ENCODE results near the gene TEX9.

Gene TEX9

DNA sequence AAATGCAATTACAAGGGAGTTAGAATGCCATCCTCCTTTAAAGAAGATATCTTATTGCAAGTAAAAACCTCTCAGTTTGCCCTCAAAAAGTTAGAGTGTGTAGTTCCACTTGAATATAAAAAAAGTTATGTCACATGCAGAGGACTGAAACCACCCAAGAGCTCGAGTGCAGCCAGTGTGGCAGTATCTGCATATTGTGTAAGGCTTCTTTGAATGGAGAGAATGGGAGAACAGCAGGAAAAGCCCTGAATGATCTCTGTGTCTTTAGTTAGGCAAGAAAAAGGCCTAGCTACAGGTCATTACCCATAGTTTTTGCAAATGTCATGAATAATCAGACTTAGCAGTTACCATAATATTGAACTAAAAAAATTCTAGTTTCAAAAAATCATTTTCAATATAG, 13.9 kb upstream of the TEX9 start:
- Histone ChIP-seq H4K8ac (ENCODE audit: low read length) (no peak overlapping the region), H2AFZ (ENCODE audit: low read depth, low read length) (no peak overlapping the region), H3K4me2 (ENCODE audit: low read length, poor library complexity, severe bottlenecking) (no peak overlapping the region), H3K4me3 (ENCODE audit: insufficient read depth in 1 of 2, low read depth in 1 of 2, low read length in 2 of 2) (no peak overlapping the region), H3K4me1 (ENCODE audit: control insufficient read depth, insufficient read depth, low read depth, low read length) (no peaks in the 10 kb centered on the region), H2BK12ac (ENCODE audit: low read length in 2 of 2) (no peak overlapping the region), H3K23ac (ENCODE audit: low read length in 2 of 2) (no peak overlapping the region), H2AK5ac (ENCODE audit: low read length, severe bottlenecking) (no peak overlapping the region), H3K79me1 (replicated peaks; ENCODE audit: low read length, poor library complexity, severe bottlenecking) (no peaks in the 10 kb centered on the region), H2BK15ac (ENCODE audit: low read depth, poor library complexity, severe bottlenecking) (no peak overlapping the region), H3K4ac (ENCODE audit: low read depth in 1 of 2, low read length in 2 of 2) (no peak overlapping the region), H3K18ac (ENCODE audit: low read depth in 1 of 2, low read length in 2 of 2) (no peak overlapping the region), H2BK120ac (ENCODE audit: low read depth, low read length) (no peak overlapping the region), H3K36me3 (ENCODE audit: control insufficient read depth in 1 of 2, insufficient read depth in 2 of 2, low read depth in 1 of 2, low read length in 2 of 2) (no peaks in the 10 kb centered on the region), H3K27ac (ENCODE audit: low read length, poor library complexity, severe bottlenecking) (no peak overlapping the region), H3K27me3 (ENCODE audit: control insufficient read depth in 1 of 2, insufficient read depth in 1 of 2, low read length in 2 of 2) (no peaks in the 10 kb centered on the region), H4K91ac (ENCODE audit: low read length) (no peak overlapping the region), H3K9me3 (ENCODE audit: control insufficient read depth, low read length) (peaks cover 10% of the 10 kb centered on the region), H2BK5ac (ENCODE audit: low read depth, low read length, poor library complexity, severe bottlenecking) (no peak overlapping the region), H3K14ac (ENCODE audit: low read length in 2 of 2) (no peak overlapping the region), H3K9ac (ENCODE audit: low read length) (no peak overlapping the region)
- no peak for DNase-seq
- 38% methylated on average over 1 of the region's 1 CpG for WGBS

DNA sequence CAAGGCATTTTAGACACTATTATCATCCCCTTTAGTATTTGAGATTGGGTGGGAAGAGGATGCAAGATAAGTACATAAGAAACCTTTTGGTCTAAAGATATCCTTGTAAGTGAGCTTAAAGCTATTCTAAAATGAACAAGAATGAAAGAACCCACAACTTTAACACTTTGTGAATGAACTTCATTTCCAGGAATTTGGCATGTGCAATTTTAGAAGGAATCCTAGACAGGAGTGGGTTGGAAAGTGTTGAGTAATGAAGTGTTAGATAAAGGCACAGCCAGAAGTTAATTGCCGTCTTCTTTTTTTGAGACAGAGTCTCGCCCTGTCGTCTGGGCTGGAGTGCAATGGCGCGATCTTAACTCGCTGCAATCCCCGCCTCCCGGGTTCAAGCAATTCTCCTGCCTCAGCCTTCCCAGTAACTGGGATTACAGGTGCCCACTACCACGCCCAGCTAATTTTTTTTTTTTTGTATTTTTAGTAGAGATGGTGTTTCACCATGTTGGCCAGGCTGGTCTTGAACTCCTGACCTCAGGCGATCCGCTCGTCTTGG, 13.2 kb upstream of the TEX9 start:
- Histone ChIP-seq H3K27ac (ENCODE audit: low read length, poor library complexity, severe bottlenecking) (no peak overlapping the region), H3K14ac (ENCODE audit: low read length in 2 of 2) (no peak overlapping the region), H2AK5ac (ENCODE audit: low read length, severe bottlenecking) (no peak overlapping the region), H3K18ac (ENCODE audit: low read depth in 1 of 2, low read length in 2 of 2) (no peak overlapping the region), H3K9me3 (ENCODE audit: control insufficient read depth, low read length) (peaks cover 10% of the 10 kb centered on the region), H3K4me1 (ENCODE audit: control insufficient read depth, insufficient read depth, low read depth, low read length) (no peaks in the 10 kb centered on the region), H3K27me3 (ENCODE audit: control insufficient read depth in 1 of 2, insufficient read depth in 1 of 2, low read length in 2 of 2) (no peaks in the 10 kb centered on the region), H4K91ac (ENCODE audit: low read length) (no peak overlapping the region), H2BK120ac (ENCODE audit: low read depth, low read length) (no peak overlapping the region), H2AFZ (ENCODE audit: low read depth, low read length) (no peak overlapping the region), H3K36me3 (ENCODE audit: control insufficient read depth in 1 of 2, insufficient read depth in 2 of 2, low read depth in 1 of 2, low read length in 2 of 2) (no peaks in the 10 kb centered on the region), H2BK12ac (ENCODE audit: low read length in 2 of 2) (no peak overlapping the region), H3K23ac (ENCODE audit: low read length in 2 of 2) (no peak overlapping the region), H2BK5ac (ENCODE audit: low read depth, low read length, poor library complexity, severe bottlenecking) (no peak overlapping the region), H2BK15ac (ENCODE audit: low read depth, poor library complexity, severe bottlenecking) (no peak overlapping the region), H3K79me1 (replicated peaks; ENCODE audit: low read length, poor library complexity, severe bottlenecking) (no peaks in the 10 kb centered on the region), H3K9ac (ENCODE audit: low read length) (no peak overlapping the region), H3K4me2 (ENCODE audit: low read length, poor library complexity, severe bottlenecking) (no peak overlapping the region), H3K4me3 (ENCODE audit: insufficient read depth in 1 of 2, low read depth in 1 of 2, low read length in 2 of 2) (no peak overlapping the region), H3K4ac (ENCODE audit: low read depth in 1 of 2, low read length in 2 of 2) (no peak overlapping the region), H4K8ac (ENCODE audit: low read length) (no peak overlapping the region)
- 96% methylated on average over 11 of the region's 12 CpGs for WGBS
- DNase-seq: no peak

DNA sequence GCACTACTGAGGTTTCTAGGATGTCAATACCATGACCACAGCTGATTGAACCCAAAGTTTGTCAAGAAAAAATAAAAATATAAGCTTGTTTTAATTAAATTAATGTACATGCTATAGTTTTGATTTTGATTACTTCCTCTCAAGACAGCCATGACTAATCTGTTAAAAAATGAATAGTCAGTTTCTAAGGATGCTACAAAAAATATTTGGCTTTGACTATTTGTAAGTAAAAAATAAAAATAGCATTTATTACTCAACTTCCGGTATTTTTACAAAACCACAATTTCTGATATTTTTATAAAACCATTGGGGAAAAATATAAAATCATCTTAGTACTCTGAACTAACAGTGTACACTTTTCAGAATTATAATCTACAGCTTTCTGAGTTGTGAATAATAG, 12.1 kb upstream of the TEX9 start:
- Histone ChIP-seq H3K9ac (ENCODE audit: low read length) (peak overlapping the region; percentile 75), H3K36me3 (ENCODE audit: control insufficient read depth in 1 of 2, insufficient read depth in 2 of 2, low read depth in 1 of 2, low read length in 2 of 2) (no peaks in the 10 kb centered on the region), H3K14ac (ENCODE audit: low read length in 2 of 2) (no peak overlapping the region), H2BK120ac (ENCODE audit: low read depth, low read length) (no peak overlapping the region), H3K18ac (ENCODE audit: low read depth in 1 of 2, low read length in 2 of 2) (no peak overlapping the region), H3K27ac (ENCODE audit: low read length, poor library complexity, severe bottlenecking) (no peak overlapping the region), H3K4me3 (ENCODE audit: insufficient read depth in 1 of 2, low read depth in 1 of 2, low read length in 2 of 2) (no peak overlapping the region), H4K8ac (ENCODE audit: low read length) (no peak overlapping the region), H3K4me2 (ENCODE audit: low read length, poor library complexity, severe bottlenecking) (no peak overlapping the region), H2AFZ (ENCODE audit: low read depth, low read length) (no peak overlapping the region), H2BK5ac (ENCODE audit: low read depth, low read length, poor library complexity, severe bottlenecking) (no peak overlapping the region), H3K4me1 (ENCODE audit: control insufficient read depth, insufficient read depth, low read depth, low read length) (no peaks in the 10 kb centered on the region), H3K4ac (ENCODE audit: low read depth in 1 of 2, low read length in 2 of 2) (no peak overlapping the region), H2BK15ac (ENCODE audit: low read depth, poor library complexity, severe bottlenecking) (no peak overlapping the region), H2AK5ac (ENCODE audit: low read length, severe bottlenecking) (no peak overlapping the region), H3K9me3 (ENCODE audit: control insufficient read depth, low read length) (peaks cover 9% of the 10 kb centered on the region), H4K91ac (ENCODE audit: low read length) (no peak overlapping the region), H3K23ac (ENCODE audit: low read length in 2 of 2) (no peak overlapping the region), H3K27me3 (ENCODE audit: control insufficient read depth in 1 of 2, insufficient read depth in 1 of 2, low read length in 2 of 2) (no peaks in the 10 kb centered on the region), H3K79me1 (replicated peaks; ENCODE audit: low read length, poor library complexity, severe bottlenecking) (no peaks in the 10 kb centered on the region), H2BK12ac (ENCODE audit: low read length in 2 of 2) (no peak overlapping the region)
- DNase-seq: no peak
- no CpG with 5 or more reads among the region's 1 CpG for WGBS

DNA sequence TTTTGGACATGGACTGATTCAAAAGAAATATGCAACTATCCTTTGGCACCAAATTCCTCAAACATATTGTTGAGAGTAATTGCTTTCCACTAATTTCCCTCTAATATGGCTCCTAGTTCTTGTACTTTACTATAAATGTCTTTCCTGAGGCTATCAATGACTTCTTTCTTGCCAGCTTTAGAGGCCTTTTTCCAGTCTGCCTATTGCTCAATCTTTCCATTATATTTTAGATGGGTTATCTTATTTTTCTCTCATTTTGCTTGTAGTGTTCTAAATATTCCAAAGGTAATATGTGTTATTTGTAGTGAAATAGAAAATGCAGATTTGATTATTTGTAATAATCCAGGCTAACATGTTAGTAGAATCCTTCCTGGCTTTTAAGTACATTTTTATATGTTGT, 11.5 kb upstream of the TEX9 start:
- Histone ChIP-seq H2AK5ac (ENCODE audit: low read length, severe bottlenecking) (no peak overlapping the region), H3K23ac (ENCODE audit: low read length in 2 of 2) (no peak overlapping the region), H4K8ac (ENCODE audit: low read length) (no peak overlapping the region), H2AFZ (ENCODE audit: low read depth, low read length) (no peak overlapping the region), H3K79me1 (replicated peaks; ENCODE audit: low read length, poor library complexity, severe bottlenecking) (no peaks in the 10 kb centered on the region), H3K9me3 (ENCODE audit: control insufficient read depth, low read length) (peaks cover 3% of the 10 kb centered on the region), H3K14ac (ENCODE audit: low read length in 2 of 2) (no peak overlapping the region), H3K4me3 (ENCODE audit: insufficient read depth in 1 of 2, low read depth in 1 of 2, low read length in 2 of 2) (no peak overlapping the region), H3K4me1 (ENCODE audit: control insufficient read depth, insufficient read depth, low read depth, low read length) (no peaks in the 10 kb centered on the region), H2BK5ac (ENCODE audit: low read depth, low read length, poor library complexity, severe bottlenecking) (no peak overlapping the region), H2BK12ac (ENCODE audit: low read length in 2 of 2) (no peak overlapping the region), H2BK15ac (ENCODE audit: low read depth, poor library complexity, severe bottlenecking) (no peak overlapping the region), H3K27ac (ENCODE audit: low read length, poor library complexity, severe bottlenecking) (no peak overlapping the region), H2BK120ac (ENCODE audit: low read depth, low read length) (no peak overlapping the region), H3K36me3 (ENCODE audit: control insufficient read depth in 1 of 2, insufficient read depth in 2 of 2, low read depth in 1 of 2, low read length in 2 of 2) (no peaks in the 10 kb centered on the region), H3K27me3 (ENCODE audit: control insufficient read depth in 1 of 2, insufficient read depth in 1 of 2, low read length in 2 of 2) (no peaks in the 10 kb centered on the region), H3K18ac (ENCODE audit: low read depth in 1 of 2, low read length in 2 of 2) (no peak overlapping the region), H3K9ac (ENCODE audit: low read length) (peak overlapping the region; percentile 75), H3K4ac (ENCODE audit: low read depth in 1 of 2, low read length in 2 of 2) (no peak overlapping the region), H3K4me2 (ENCODE audit: low read length, poor library complexity, severe bottlenecking) (no peak overlapping the region), H4K91ac (ENCODE audit: low read length) (no peak overlapping the region)
- no peak for DNase-seq
